ENCODE measurements around the gene ABLIM1. TPM values are rescaled to one million over a fixed set of nuclear protein-coding genes. Genes with fewer than 3 reads are reported as not detected.

The ABLIM1 gene
- total RNA-seq, 1 donor from 2014 or later: 30.2 TPM

GRCh38 chr10:114650266-114650665 is 7.8 kb downstream of the ABLIM1 start:
- H3K4me3 ChIP-seq (ENCODE audit: low read depth, low read length): no peak overlapping the region
- TF ChIP-seq, protein P1, sequence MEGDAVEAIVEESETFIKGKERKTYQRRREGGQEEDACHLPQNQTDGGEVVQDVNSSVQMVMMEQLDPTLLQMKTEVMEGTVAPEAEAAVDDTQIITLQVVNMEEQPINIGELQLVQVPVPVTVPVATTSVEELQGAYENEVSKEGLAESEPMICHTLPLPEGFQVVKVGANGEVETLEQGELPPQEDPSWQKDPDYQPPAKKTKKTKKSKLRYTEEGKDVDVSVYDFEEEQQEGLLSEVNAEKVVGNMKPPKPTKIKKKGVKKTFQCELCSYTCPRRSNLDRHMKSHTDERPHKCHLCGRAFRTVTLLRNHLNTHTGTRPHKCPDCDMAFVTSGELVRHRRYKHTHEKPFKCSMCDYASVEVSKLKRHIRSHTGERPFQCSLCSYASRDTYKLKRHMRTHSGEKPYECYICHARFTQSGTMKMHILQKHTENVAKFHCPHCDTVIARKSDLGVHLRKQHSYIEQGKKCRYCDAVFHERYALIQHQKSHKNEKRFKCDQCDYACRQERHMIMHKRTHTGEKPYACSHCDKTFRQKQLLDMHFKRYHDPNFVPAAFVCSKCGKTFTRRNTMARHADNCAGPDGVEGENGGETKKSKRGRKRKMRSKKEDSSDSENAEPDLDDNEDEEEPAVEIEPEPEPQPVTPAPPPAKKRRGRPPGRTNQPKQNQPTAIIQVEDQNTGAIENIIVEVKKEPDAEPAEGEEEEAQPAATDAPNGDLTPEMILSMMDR (conservative IDR thresholded peaks at IDR 0.05; ENCODE audit: low read depth, low read length): no peak
- no peak for DNase-seq (ENCODE audit: low read depth)

DNA sequence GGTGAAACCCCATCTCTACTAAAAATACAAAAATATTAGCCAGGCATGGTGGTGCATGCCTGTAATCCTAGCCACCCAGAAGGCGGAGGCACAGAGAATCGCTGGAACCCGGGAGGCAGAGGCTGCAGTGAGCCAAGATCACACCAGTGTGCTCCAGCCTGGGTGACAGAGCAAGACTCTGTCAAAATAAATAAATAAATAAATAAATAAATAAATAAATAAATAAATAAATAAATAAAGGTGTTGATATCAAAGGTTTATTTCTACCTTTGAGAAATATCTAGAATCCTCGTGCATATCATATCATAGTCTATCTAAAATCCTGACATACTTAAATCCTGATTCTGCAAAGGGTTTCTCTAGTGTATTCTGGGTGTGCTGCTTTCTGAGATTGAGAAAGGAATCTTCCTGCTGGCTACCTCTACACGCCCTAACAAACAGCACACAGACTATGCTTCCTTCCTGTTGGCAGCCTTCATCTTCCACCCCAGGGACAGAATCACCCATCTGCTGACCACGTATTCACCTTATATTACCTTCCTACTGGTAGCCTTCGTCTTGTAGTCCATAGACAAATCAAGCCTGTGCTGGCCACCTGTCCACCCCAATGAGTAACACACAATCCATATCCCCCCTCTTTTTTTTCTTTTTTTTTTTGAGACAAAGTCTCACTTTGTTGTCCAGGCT is 8.7 kb downstream of the ABLIM1 start:
- no peak overlapping the region for H3K4me3 ChIP-seq (ENCODE audit: low read depth, low read length)
- DNase-seq (ENCODE audit: low read depth): no peak
- TF ChIP-seq, protein P1 (conservative IDR thresholded peaks at IDR 0.05; ENCODE audit: low read depth, low read length): no peak

DNA sequence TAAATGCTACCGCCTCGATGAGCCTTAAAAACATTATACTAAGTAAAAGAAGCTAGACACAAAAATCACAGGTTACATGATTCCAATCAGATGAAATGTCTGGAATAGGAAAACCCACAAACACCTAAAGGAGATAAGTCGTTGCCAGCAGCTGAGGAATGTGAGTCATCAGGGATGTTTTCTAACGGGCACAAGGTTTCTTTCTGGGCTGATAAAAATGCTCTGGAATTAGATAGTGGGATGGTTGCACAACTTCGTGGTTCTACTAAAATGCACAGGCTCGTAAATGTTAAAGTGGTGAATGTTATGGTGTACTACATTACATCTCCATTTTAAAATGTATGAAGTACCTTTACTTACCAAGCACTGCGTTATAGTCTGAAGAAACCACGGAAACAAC is 9.7 kb downstream of the ABLIM1 start:
- TF ChIP-seq, protein P1 (conservative IDR thresholded peaks at IDR 0.05; ENCODE audit: low read depth, low read length): no peak
- no peak for DNase-seq (ENCODE audit: low read depth)

GRCh38 chr10:114647545-114648138 is 10.4 kb downstream of the ABLIM1 start:
- DNase-seq (ENCODE audit: low read depth): no peak
- H3K4me3 ChIP-seq (ENCODE audit: low read depth, low read length): no peak overlapping the region

More for the DNA sequence above, 9.7 kb downstream of the ABLIM1 start:
- H3K4me3 ChIP-seq (ENCODE audit: low read depth, low read length): no peak overlapping the region

DNA sequence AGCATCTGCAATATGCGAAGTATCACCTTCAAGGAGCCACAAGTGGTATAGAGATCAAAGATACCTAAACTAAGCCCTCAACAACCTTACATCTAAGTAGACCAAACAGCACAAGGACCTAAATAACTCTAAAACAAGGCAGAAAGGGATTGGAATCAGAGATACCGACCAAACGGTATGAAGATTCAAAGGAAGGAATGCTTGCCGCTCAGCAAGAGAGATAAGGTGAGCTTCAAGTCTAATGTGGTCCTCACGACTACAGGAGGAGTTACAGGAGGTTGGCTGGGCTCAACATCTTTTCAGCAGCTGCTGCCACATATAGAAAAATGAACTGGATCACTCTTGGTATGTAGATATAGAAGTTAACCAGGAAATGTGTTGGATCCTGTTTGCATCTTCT is 11.6 kb downstream of the ABLIM1 start:
- TF ChIP-seq, protein P1 (conservative IDR thresholded peaks at IDR 0.05; ENCODE audit: low read depth, low read length): no peak
- no peak for DNase-seq (ENCODE audit: low read depth)
- H3K4me3 ChIP-seq (ENCODE audit: low read depth, low read length): no peak overlapping the region

More at GRCh38 chr10:114647545-114648138, 10.4 kb downstream of the ABLIM1 start:
- TF ChIP-seq, protein P1 (conservative IDR thresholded peaks at IDR 0.05; ENCODE audit: low read depth, low read length): no peak

GRCh38 chr10:114645706-114646105 is 12.4 kb downstream of the ABLIM1 start:
- TF ChIP-seq, protein P1 (conservative IDR thresholded peaks at IDR 0.05; ENCODE audit: low read depth, low read length): no peak
- no peak overlapping the region for H3K4me3 ChIP-seq (ENCODE audit: low read depth, low read length)
- DNase-seq (ENCODE audit: low read depth): no peak

DNA sequence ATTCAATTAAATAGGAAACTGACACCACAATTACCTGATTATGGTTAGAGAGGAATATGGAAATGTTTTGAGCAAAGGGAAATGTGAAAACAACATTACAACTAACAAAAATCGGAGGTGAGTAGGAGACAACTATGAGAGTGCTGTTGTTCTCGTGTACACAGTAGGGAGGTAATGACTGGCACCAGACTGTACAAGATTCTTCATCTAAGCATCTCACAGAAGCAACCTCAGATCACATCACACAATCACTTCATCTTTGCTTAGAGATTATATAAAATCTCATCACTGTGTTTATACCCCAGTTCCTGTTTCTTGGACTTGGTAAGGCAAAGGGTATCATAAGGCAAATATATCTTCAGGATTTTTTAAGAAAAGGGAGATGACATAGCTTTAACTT is 14.9 kb downstream of the ABLIM1 start:
- no peak for DNase-seq (ENCODE audit: low read depth)
- no peak overlapping the region for H3K4me3 ChIP-seq (ENCODE audit: low read depth, low read length)
- TF ChIP-seq, protein P1 (conservative IDR thresholded peaks at IDR 0.05; ENCODE audit: low read depth, low read length): no peak
